NCI-H187 treated with DMSO at 0.1 percent for 48 hours (cell line): ENCODE measurements around the gene KLK7.

Experiments
- DNase-seq: peaks from one replicate; lab custom pipeline; 2025; lab: John Stamatoyannopoulos, UW

Gene KLK7

GRCh38 chr19:50932018-50932689 lies 51.6 kb downstream of the KLK7 start:
- DNase-seq, result no peak

- DNase-seq, result no peak
Observed at GRCh38 chr19:50931023-50931422, 52.7 kb downstream of the KLK7 start.

- DNase-seq, result no peak
Observed at GRCh38 chr19:50928831-50929230, 54.9 kb downstream of the KLK7 start.
